Stimulated activated CD8-positive, alpha-beta memory T cell treated with anti-CD3 and anti-CD28 coated beads, Interleukin-4, amount 100 ng/mL, for 24 hours (primary cell): ENCODE results near the gene PDE7B.

Experiments
- DNase-seq: peaks from one replicate; pipeline ENCODE4 v3.0.0-alpha.2; 2020; ENCODE audit warnings: low read depth

Gene PDE7B

GRCh38 chr6:135936606-135937005 is 85.1 kb downstream of the PDE7B start:
- DNase-seq = no peak

- DNase-seq = no peak
Measured at GRCh38 chr6:135937106-135937505, 85.6 kb downstream of the PDE7B start.

GRCh38 chr6:135938576-135939207 is 87.2 kb downstream of the PDE7B start:
- DNase-seq = no peak

- no peak for DNase-seq
Measured at GRCh38 chr6:135939208-135939591, 87.7 kb downstream of the PDE7B start.

GRCh38 chr6:135940616-135941167 is 89.2 kb downstream of the PDE7B start:
- no peak for DNase-seq

GRCh38 chr6:135941275-135942025 is 89.9 kb downstream of the PDE7B start:
- DNase-seq = no peak

GRCh38 chr6:135944120-135944519 is 92.6 kb downstream of the PDE7B start:
- no peak for DNase-seq

GRCh38 chr6:135946674-135947073 is 95.2 kb downstream of the PDE7B start:
- no peak for DNase-seq

GRCh38 chr6:135950669-135951068 is 99.2 kb downstream of the PDE7B start:
- DNase-seq = no peak

- no peak for DNase-seq
Measured at GRCh38 chr6:135951169-135951568, 99.7 kb downstream of the PDE7B start.

- no peak for DNase-seq
Measured at GRCh38 chr6:135953818-135954217, 102.3 kb downstream of the PDE7B start.

- no peak for DNase-seq
Measured at GRCh38 chr6:135955099-135955498, 103.6 kb downstream of the PDE7B start.

- DNase-seq = no peak
Measured at GRCh38 chr6:135962731-135963130, 111.2 kb downstream of the PDE7B start.

- DNase-seq = no peak
Measured at GRCh38 chr6:135970750-135971149, 119.2 kb downstream of the PDE7B start.

- no peak for DNase-seq
Measured at GRCh38 chr6:135971351-135971750, 119.8 kb downstream of the PDE7B start.

- no peak for DNase-seq
Measured at GRCh38 chr6:135972150-135972549, 120.6 kb downstream of the PDE7B start.

GRCh38 chr6:135972586-135972985 is 121.1 kb downstream of the PDE7B start:
- no peak for DNase-seq

- no peak for DNase-seq
Measured at GRCh38 chr6:135974426-135974825, 122.9 kb downstream of the PDE7B start.

- DNase-seq = no peak
Measured at GRCh38 chr6:135976585-135976984, 125.1 kb downstream of the PDE7B start.

- no peak for DNase-seq
Measured at GRCh38 chr6:135983093-135983492, 131.6 kb downstream of the PDE7B start.

- DNase-seq = no peak
Measured at GRCh38 chr6:135983718-135984343, 132.3 kb downstream of the PDE7B start.

- DNase-seq = no peak
Measured at GRCh38 chr6:135985471-135985870, 134.0 kb downstream of the PDE7B start.

- DNase-seq = no peak
Measured at GRCh38 chr6:135987226-135987625, 135.7 kb downstream of the PDE7B start.
